Neural progenitor cell (in vitro differentiated cells): ENCODE measurements around the gene KNDC1. TPM values are rescaled to one million over a fixed set of nuclear protein-coding genes. Genes with fewer than 3 reads are reported as not detected.
A peak's percentile ranks its signal among the peaks of the same experiment; 100 is the strongest.

Source experiments
- DNase-seq: peaks from one replicate; pipeline ENCODE4 v3.0.0-alpha.2; 2016; ENCODE audit warnings: low spot score
- H2AFZ ChIP-seq: fragments of 200-600 bp; sonication (generic); replicated peaks from 2 replicates; pipeline ENCODE4 v1.6.1; 2016; ENCODE audit warnings: antibody characterized with exemption
- H3F3A ChIP-seq: fragments of 200-600 bp; sonication (generic); 2 replicates; pipeline ENCODE4 v1.6.1; 2016; ENCODE audit warnings: antibody characterized with exemption, low read depth
- H3K27ac ChIP-seq: fragments of 200-600 bp; sonication (generic); 2 replicates; pipeline ENCODE4 v1.5.1; 2016; ENCODE audit warnings: mild to moderate bottlenecking
- H3K27me3 ChIP-seq: fragments of 200-600 bp; sonication (generic); 2 replicates; pipeline ENCODE4 v1.6.1; 2016; ENCODE audit warnings: mild to moderate bottlenecking, moderate library complexity
- H3K36me3 ChIP-seq: fragments of 200-600 bp; sonication (generic); 2 replicates; pipeline ENCODE4 v1.5.1; 2016
- H3K4me1 ChIP-seq: fragments of 200-600 bp; sonication (generic); 2 replicates; pipeline ENCODE4 v1.6.1; 2016; ENCODE audit warnings: mixed run types
- H3K4me2 ChIP-seq: fragments of 200-600 bp; sonication (generic); 2 replicates; pipeline ENCODE4 v1.6.1; 2016
- H3K4me3 ChIP-seq: fragments of 200-600 bp; sonication (generic); 2 replicates; pipeline ENCODE4 v1.5.1; 2016
- H3K79me2 ChIP-seq: fragments of 200-600 bp; sonication (generic); 2 replicates; pipeline ENCODE4 v1.6.1; 2016; ENCODE audit warnings: low read depth
- H3K9ac ChIP-seq: fragments of 200-600 bp; sonication (generic); 2 replicates; pipeline ENCODE4 v1.6.1; 2016
- H3K9me3 ChIP-seq: fragments of 200-600 bp; sonication (generic); 2 replicates; pipeline ENCODE4 v1.5.1; 2016; ENCODE audit warnings: low read depth
- H4K20me1 ChIP-seq: fragments of 200-600 bp; sonication (generic); 2 replicates; pipeline ENCODE4 v1.6.1; 2016; ENCODE audit warnings: low read depth
- H3K27ac Mint-ChIP-seq: 3 replicates; pipeline ENCODE4 v1.8.0; 2021; ENCODE audit warnings: mixed read lengths
- H3K27me3 Mint-ChIP-seq: 2 replicates; pipeline ENCODE4 v1.8.0; 2022; ENCODE audit warnings: low read depth, mild to moderate bottlenecking, inconsistent platforms, moderate library complexity, mixed read lengths; ENCODE audit not compliant: insufficient read depth
- H3K36me3 Mint-ChIP-seq: 3 replicates; pipeline ENCODE4 v1.8.0; 2021; ENCODE audit warnings: mixed read lengths
- H3K4me1 Mint-ChIP-seq: 3 replicates; pipeline ENCODE4 v1.8.0; 2021; ENCODE audit warnings: mixed read lengths
- H3K4me3 Mint-ChIP-seq: 3 replicates; pipeline ENCODE4 v1.8.0; 2021; ENCODE audit warnings: mild to moderate bottlenecking, moderate library complexity, mixed read lengths
- H3K9me3 Mint-ChIP-seq: 3 replicates; pipeline ENCODE4 v1.8.0; 2020; ENCODE audit warnings: mixed read lengths
- CTCF ChIP-seq: fragments of 200-600 bp; sonication (generic); IDR thresholded peaks from 2 replicates; pipeline ENCODE4 v1.5.1; 2017; ENCODE audit warnings: antibody characterized with exemption, mild to moderate bottlenecking
- EZH2 ChIP-seq: fragments of 200-600 bp; sonication (generic); IDR thresholded peaks from 2 replicates; pipeline ENCODE4 v1.6.1; 2017; ENCODE audit warnings: antibody characterized with exemption, mild to moderate bottlenecking, moderate library complexity
- EZH2phosphoT487 ChIP-seq: fragments of 200-600 bp; sonication (generic); IDR thresholded peaks from 2 replicates; pipeline ENCODE4 v1.6.1; 2017; ENCODE audit warnings: antibody characterized with exemption
- total RNA-seq: library from RNA; depleted of rRNA; stranded (reverse); fragments of >200 nt; gene quantifications from 2 replicates; pipeline ENCODE4 v1.2.3, GENCODE V29; 2015; ENCODE audit warnings: low replicate concordance

KNDC1 gene
- total RNA-seq, 1 donor from 2014 or later = 1.8 TPM

GRCh38 chr10:133230044-133230361, 70.0 kb downstream of the KNDC1 start, which contains the start of gene UTF1:
Gene UTF1 (plus strand): TSS chr10:133230217. CDS start chr10:133230289, 72 bp downstream.
- Mint-ChIP-seq H3K27ac (no peak within 1 kb of the TSS), H3K4me3 (peak within 1 kb of the TSS; percentile 71), H3K27me3 (peaks cover 67% of the 10 kb centered on the region), H3K4me1 (peaks cover 14% of the 10 kb centered on the region), H3K9me3 (peaks cover 9% of the 10 kb centered on the region), H3K36me3 (no peaks in the 10 kb centered on the region)
- Histone ChIP-seq H2AFZ (peak within 1 kb of the TSS; percentile 79), H3K27me3 (peaks cover 88% of the 10 kb centered on the region), H3K4me1 (peaks cover 13% of the 10 kb centered on the region), H3K36me3 (no peaks in the 10 kb centered on the region), H3K9ac (no peak within 1 kb of the TSS), H3K4me3 (peak within 1 kb of the TSS; percentile 48), H3K4me2 (peak within 1 kb of the TSS; percentile 82), H3K79me2 (no peaks in the 10 kb centered on the region), H3K9me3 (no peaks in the 10 kb centered on the region), H3K27ac (no peak within 1 kb of the TSS), H3F3A (peaks cover 8% of the 10 kb centered on the region), H4K20me1 (peaks cover 13% of the 10 kb centered on the region)
- no peak for TF ChIP-seq EZH2
- no peak for TF ChIP-seq CTCF
- TF ChIP-seq EZH2phosphoT487 = no peak
- peak; percentile 56 for DNase-seq

GRCh38 chr10:133230387-133231195, 70.6 kb downstream of the KNDC1 start:
- H3K36me3 ChIP-seq = no peaks in the 10 kb centered on the region
- H3K4me2 ChIP-seq = peak overlapping the region; percentile 82
- peak overlapping the region; percentile 79 for H2AFZ ChIP-seq
- H3K4me3 Mint-ChIP-seq = no peak overlapping the region
- H3K4me1 ChIP-seq = peaks cover 13% of the 10 kb centered on the region
- peaks cover 94% of the 10 kb centered on the region for H3K27me3 ChIP-seq
- no peak overlapping the region for H3K27ac Mint-ChIP-seq
- H4K20me1 ChIP-seq = peaks cover 13% of the 10 kb centered on the region
- peak; percentile 75 for DNase-seq
- H3K27me3 Mint-ChIP-seq = peaks cover 69% of the 10 kb centered on the region
- no peak for TF ChIP-seq EZH2phosphoT487
- TF ChIP-seq CTCF = no peak
- peak; percentile 49 for TF ChIP-seq EZH2
- no peaks in the 10 kb centered on the region for H3K36me3 Mint-ChIP-seq
- no peak overlapping the region for H3K9ac ChIP-seq
- no peak overlapping the region for H3K27ac ChIP-seq
- peaks cover 14% of the 10 kb centered on the region for H3K4me1 Mint-ChIP-seq
- H3K4me3 ChIP-seq = peak overlapping the region; percentile 48
- peaks cover 9% of the 10 kb centered on the region for H3K9me3 Mint-ChIP-seq
- no peaks in the 10 kb centered on the region for H3K79me2 ChIP-seq
- H3K9me3 ChIP-seq = no peaks in the 10 kb centered on the region
- H3F3A ChIP-seq = peaks cover 8% of the 10 kb centered on the region

- Histone ChIP-seq H3K27me3 (peaks cover 100% of the 10 kb centered on the region), H3K9ac (no peak overlapping the region), H3F3A (peaks cover 11% of the 10 kb centered on the region), H3K27ac (no peak overlapping the region), H3K9me3 (no peaks in the 10 kb centered on the region), H3K4me2 (no peak overlapping the region), H4K20me1 (peaks cover 19% of the 10 kb centered on the region), H2AFZ (no peak overlapping the region), H3K4me3 (no peak overlapping the region), H3K79me2 (no peaks in the 10 kb centered on the region), H3K4me1 (peaks cover 18% of the 10 kb centered on the region), H3K36me3 (no peaks in the 10 kb centered on the region)
- peak; percentile 97 for TF ChIP-seq EZH2phosphoT487
- no peak for TF ChIP-seq CTCF
- peak; percentile 99 for TF ChIP-seq EZH2
- Mint-ChIP-seq H3K4me1 (peaks cover 9% of the 10 kb centered on the region), H3K4me3 (peak overlapping the region; percentile 74), H3K9me3 (peaks cover 9% of the 10 kb centered on the region), H3K36me3 (no peaks in the 10 kb centered on the region), H3K27me3 (peaks cover 73% of the 10 kb centered on the region), H3K27ac (no peak overlapping the region)
- no peak for DNase-seq
Measured at GRCh38 chr10:133231244-133231945, 71.4 kb downstream of the KNDC1 start.
